Raji (cell line): Measurements from ENCODE around the gene RPS6KA5.

Source experiments
- POLR2A ChIP-seq: IDR thresholded peaks from 2 replicates; pipeline ENCODE4 v1.6.1; 2011; ENCODE audit warnings: low read depth, low read length, control low read depth; ENCODE audit not compliant: insufficient read depth

RPS6KA5 gene

GRCh38 chr14:90827919-90828610 is 232.4 kb downstream of the RPS6KA5 start:
- no peak for TF ChIP-seq POLR2A

GRCh38 chr14:90820958-90821357 is 239.5 kb downstream of the RPS6KA5 start:
- no peak for TF ChIP-seq POLR2A

- TF ChIP-seq POLR2A, result no peak
Observed at GRCh38 chr14:90819734-90820393, 240.6 kb downstream of the RPS6KA5 start.

GRCh38 chr14:90818715-90819114 is 241.7 kb downstream of the RPS6KA5 start:
- TF ChIP-seq POLR2A, result no peak

GRCh38 chr14:90816681-90817436 is 243.6 kb downstream of the RPS6KA5 start:
- no peak for TF ChIP-seq POLR2A

GRCh38 chr14:90815822-90816662 is 244.4 kb downstream of the RPS6KA5 start, which contains the start of gene TTC7B:
Gene TTC7B (minus strand): TSS chr14:90816430. CDS start chr14:90816295, 135 bp downstream.
- no peak for TF ChIP-seq POLR2A

GRCh38 chr14:90815572-90815821 is 244.9 kb downstream of the RPS6KA5 start:
- TF ChIP-seq POLR2A, result no peak

- no peak for TF ChIP-seq POLR2A
Observed at GRCh38 chr14:90814806-90815571, 245.5 kb downstream of the RPS6KA5 start.

GRCh38 chr14:90813442-90813841 is 247.0 kb downstream of the RPS6KA5 start:
- TF ChIP-seq POLR2A, result no peak

GRCh38 chr14:90812109-90812508 is 248.3 kb downstream of the RPS6KA5 start:
- TF ChIP-seq POLR2A, result no peak

GRCh38 chr14:90811641-90812040 is 248.8 kb downstream of the RPS6KA5 start:
- TF ChIP-seq POLR2A, result no peak

GRCh38 chr14:90810806-90811205 is 249.6 kb downstream of the RPS6KA5 start:
- no peak for TF ChIP-seq POLR2A

GRCh38 chr14:90809530-90810312 is 250.7 kb downstream of the RPS6KA5 start:
- TF ChIP-seq POLR2A, result no peak
